H1 (cell line): ENCODE results near the gene LIPJ. TPM values are rescaled to one million over a fixed set of nuclear protein-coding genes. Genes with fewer than 3 reads are reported as not detected.

Experiments used
- CTCF ChIA-PET: fragments of 300-600 bp; sonication (Branson Sonifier 250); formaldehyde crosslinking; loops from one replicate; lab custom pipeline; 2021; ENCODE audit not compliant: partially characterized antibody; lab: Charles Lee
- POLR2A ChIA-PET: fragments of 300-600 bp; sonication (Branson Sonifier 250); formaldehyde crosslinking; loops from one replicate; lab custom pipeline; 2021; ENCODE audit warnings: inconsistent platforms; ENCODE audit not compliant: partially characterized antibody; lab: Charles Lee
- DNase-seq, 2 experiments: peaks; one replicate each; pipeline versions ENCODE4 v3.0.0 to v3.0.0-alpha.2; 2010 to 2022; ENCODE audit warnings: low spot score in 2 of 2, low read depth in 1 of 2, mixed read lengths in 1 of 2
- FAIRE-seq: peaks from 2 replicates; lab custom pipeline; 2011; peaks lifted over from hg19 to GRCh38; lab: Jason Lieb, UNC
- H2AFZ ChIP-seq: 2 replicates; pipeline ENCODE4 v1.8.1; 2012; ENCODE audit warnings: low read length, inconsistent platforms
- H2AK5ac ChIP-seq: 2 replicates; pipeline ENCODE4 v1.6.1; 2013; ENCODE audit warnings: low read depth, low read length
- H2BK120ac ChIP-seq: replicated peaks from 2 replicates; pipeline ENCODE3; 2013; ENCODE audit warnings: low read depth, low read length, inconsistent platforms
- H2BK12ac ChIP-seq: 2 replicates; pipeline ENCODE4 v1.6.1; 2013; ENCODE audit warnings: low read depth, low read length
- H2BK15ac ChIP-seq: 2 replicates; pipeline ENCODE4 v1.6.1; 2013; ENCODE audit warnings: low read length
- H2BK20ac ChIP-seq: 2 replicates; pipeline ENCODE4 v1.6.1; 2013; ENCODE audit warnings: low read length
- H2BK5ac ChIP-seq: 2 replicates; pipeline ENCODE4 v1.6.1; 2013; ENCODE audit warnings: low read depth, low read length
- H3K14ac ChIP-seq: 2 replicates; pipeline ENCODE4 v1.6.1; 2013; ENCODE audit warnings: inconsistent platforms; ENCODE audit not compliant: insufficient read length
- H3K18ac ChIP-seq: 2 replicates; pipeline ENCODE4 v1.6.1; 2013; ENCODE audit warnings: low read length; ENCODE audit errors: extremely low read depth
- H3K23ac ChIP-seq: 2 replicates; pipeline ENCODE4 v1.6.1; 2013; ENCODE audit warnings: inconsistent platforms; ENCODE audit not compliant: insufficient read length
- H3K23me2 ChIP-seq: 2 replicates; pipeline ENCODE4 v1.6.1; 2013; ENCODE audit warnings: low read depth, low read length
- H3K27ac ChIP-seq: 2 replicates; pipeline ENCODE4 v1.6.1; 2011; ENCODE audit warnings: low read depth, low read length, inconsistent platforms
- H3K27me3 ChIP-seq, 4 experiments: replicated peaks in 1 of 4; 1 replicate in 1 of 4; 2 replicates in 3 of 4; pipeline versions ENCODE4 v1.6.1 to v1.8.1; 2011 to 2013; ENCODE audit warnings: low read length in 3 of 4, mild to moderate bottlenecking in 3 of 4, inconsistent platforms in 2 of 4, mixed read lengths in 2 of 4, moderate library complexity in 1 of 4; ENCODE audit not compliant: control insufficient read depth in 3 of 4, insufficient read depth in 3 of 4; ENCODE audit errors: extremely low read depth in 1 of 4
- H3K36me3 ChIP-seq, 4 experiments: 2 replicates each; pipeline versions ENCODE4 v1.6.1 to v1.8.1; 2011 to 2013; ENCODE audit warnings: mild to moderate bottlenecking in 4 of 4, low read length in 3 of 4, moderate library complexity in 2 of 4, control low read depth in 1 of 4, inconsistent platforms in 1 of 4; ENCODE audit not compliant: insufficient read depth in 4 of 4, control insufficient read depth in 2 of 4
- H3K4ac ChIP-seq: replicated peaks from 2 replicates; pipeline ENCODE3; 2013; ENCODE audit warnings: low read length, low read depth, mixed read lengths, inconsistent platforms; ENCODE audit not compliant: insufficient read length
- H3K4me1 ChIP-seq, 4 experiments: replicated peaks in 1 of 4; 1 replicate in 1 of 4; 2 replicates in 3 of 4; pipeline versions ENCODE4 v1.6.1 to v1.8.1; 2011 to 2013; ENCODE audit warnings: low read length in 3 of 4, inconsistent platforms in 2 of 4, mixed read lengths in 1 of 4; ENCODE audit not compliant: insufficient read depth in 4 of 4, control insufficient read depth in 3 of 4
- H3K4me2 ChIP-seq, 2 experiments: 2 replicates each; pipeline versions ENCODE4 v1.6.1 to v1.8.1; 2011 to 2013; ENCODE audit warnings: low read depth in 2 of 2, low read length in 2 of 2, control low read depth in 1 of 2, inconsistent platforms in 1 of 2, mild to moderate bottlenecking in 1 of 2; ENCODE audit not compliant: insufficient read depth in 1 of 2
- H3K4me3 ChIP-seq, 4 experiments: fragments of 200-600, 300-600 bp in 1 of 4; sonication (generic), shearing (Covaris generic), sonication (Bioruptor Twin) in 1 of 4; 2 replicates each; pipeline versions ENCODE4 v1.5.1 to v1.8.1; 2011 to 2016; ENCODE audit warnings: low read length in 4 of 4, low read depth in 3 of 4, control low read depth in 2 of 4, inconsistent platforms in 2 of 4, mild to moderate bottlenecking in 2 of 4, mixed read lengths in 1 of 4, moderate library complexity in 1 of 4; ENCODE audit not compliant: insufficient read depth in 2 of 4; ENCODE audit errors: extremely low read depth in 1 of 4
- H3K56ac ChIP-seq: replicated peaks from 2 replicates; pipeline ENCODE3; 2013; ENCODE audit warnings: low read depth, mild to moderate bottlenecking, mixed read lengths, low read length, inconsistent platforms; ENCODE audit not compliant: insufficient read length
- H3K79me1 ChIP-seq: 2 replicates; pipeline ENCODE4 v1.6.1; 2013; ENCODE audit warnings: low read depth, low read length, control low read depth
- H3K79me2 ChIP-seq, 2 experiments: 2 replicates each; pipeline versions ENCODE4 v1.6.1 to v1.8.1; 2012 to 2013; ENCODE audit warnings: low read length in 2 of 2, mild to moderate bottlenecking in 2 of 2, inconsistent platforms in 1 of 2; ENCODE audit not compliant: insufficient read depth in 2 of 2, control insufficient read depth in 1 of 2
- H3K9ac ChIP-seq, 4 experiments: replicated peaks in 1 of 4; 1 replicate in 1 of 4; 2 replicates in 3 of 4; pipeline versions ENCODE4 v1.6.1 to v1.8.1; 2011 to 2013; ENCODE audit warnings: low read depth in 3 of 4, low read length in 3 of 4, control low read depth in 2 of 4, mild to moderate bottlenecking in 2 of 4, moderate library complexity in 2 of 4, inconsistent platforms in 1 of 4; ENCODE audit errors: extremely low read depth in 1 of 4
- H3K9me3 ChIP-seq, 2 experiments: 2 replicates each; pipeline versions ENCODE4 v1.6.1 to v1.8.1; 2012 to 2013; ENCODE audit warnings: mild to moderate bottlenecking in 2 of 2, moderate library complexity in 2 of 2, control low read depth in 1 of 2, inconsistent platforms in 1 of 2, low read depth in 1 of 2, low read length in 1 of 2, mixed read lengths in 1 of 2; ENCODE audit not compliant: insufficient read depth in 2 of 2
- H4K20me1 ChIP-seq, 2 experiments: replicated peaks in 1 of 2; 2 replicates each; pipeline versions ENCODE3 to v1.8.1; 2011 to 2013; ENCODE audit warnings: inconsistent platforms in 2 of 2, low read length in 2 of 2, mild to moderate bottlenecking in 1 of 2; ENCODE audit not compliant: insufficient read depth in 2 of 2, control insufficient read depth in 1 of 2
- H4K5ac ChIP-seq: 2 replicates; pipeline ENCODE4 v1.6.1; 2013; ENCODE audit warnings: low read length, low read depth, mixed read lengths, inconsistent platforms; ENCODE audit not compliant: insufficient read length
- H4K8ac ChIP-seq: 2 replicates; pipeline ENCODE4 v1.8.0; 2013; ENCODE audit warnings: mild to moderate bottlenecking, moderate library complexity, low read length, inconsistent platforms; ENCODE audit not compliant: insufficient read depth; ENCODE audit errors: extremely low read depth
- H4K91ac ChIP-seq: replicated peaks from 2 replicates; pipeline ENCODE3; 2013; ENCODE audit warnings: low read length, mixed read lengths, inconsistent platforms; ENCODE audit not compliant: insufficient read length
- CTBP2 ChIP-seq: IDR thresholded peaks from 2 replicates; pipeline ENCODE4 v1.7.0; 2011; ENCODE audit warnings: borderline replicate concordance, mild to moderate bottlenecking, moderate library complexity, mixed read lengths, low read length; ENCODE audit not compliant: insufficient read depth, insufficient read length
- GTF2F1 ChIP-seq: IDR thresholded peaks from 2 replicates; pipeline ENCODE4 v1.6.1; 2012; ENCODE audit warnings: low read depth, low read length, improper control_type of control experiment, borderline replicate concordance
- POLR2AphosphoS5 ChIP-seq: IDR thresholded peaks from 2 replicates; pipeline ENCODE4 v1.6.1; 2011; ENCODE audit warnings: low read depth, low read length
- RAD21 ChIP-seq, 2 experiments: IDR thresholded peaks in 1 of 2; conservative IDR thresholded peaks in 1 of 2; 2 replicates each; pipeline ENCODE4 v1.6.1; 2011; ENCODE audit warnings: low read depth in 2 of 2, low read length in 2 of 2, improper control_type of control experiment in 1 of 2, inconsistent platforms in 1 of 2, mild to moderate bottlenecking in 1 of 2, moderate library complexity in 1 of 2
- RNF2 ChIP-seq: fragments of 200-900, 300-1000 bp; sonication (generic); IDR thresholded peaks from 2 replicates; pipeline ENCODE4 v1.7.1; 2016; ENCODE audit warnings: borderline replicate concordance, low read depth, mild to moderate bottlenecking, antibody characterized with exemption, low read length; ENCODE audit not compliant: poor library complexity, severe bottlenecking; ENCODE audit errors: missing control alignments
- WGBS, 2 experiments: shearing (Covaris generic) in 1 of 2; methylation state at CpG; one replicate each; pipeline versions ENCODE4 v1.1.6 to v1.1.7; 2013 to 2015; ENCODE audit warnings: low lambda C conversion rate in 2 of 2, mixed read lengths in 2 of 2, inconsistent platforms in 1 of 2, low coverage in 1 of 2, missing lambda C conversion rate in 1 of 2; ENCODE audit not compliant: insufficient replicate concordance in 2 of 2, insufficient coverage in 1 of 2, insufficient read length in 1 of 2; ENCODE audit errors: extremely low coverage in 1 of 2, missing lambda C conversion rate in 1 of 2; 5-methylcytosine and 5-hydroxymethylcytosine counted together
- polyA plus RNA-seq, 7 experiments: library from polyadenylated mRNA; depleted of rRNA in 3 of 7; stranded (reverse) in 5 of 7; unstranded in 2 of 7; fragments of >200 nt in 5 of 7; fragments of 200-250 nt in 2 of 7; gene quantifications; 1 replicate in 5 of 7; 2 replicates in 1 of 7; 4 replicates in 1 of 7; pipeline versions ENCODE4 v1.2.1 to v1.2.3, GENCODE V29; 2011 to 2013; ENCODE audit warnings: missing spikeins in 2 of 7, mixed read lengths in 2 of 7
- total RNA-seq: library from RNA; stranded (reverse); fragmentation: NEBNext Ultra II Directional; extraction: Animal tissue kit (Norgen Biotek cat#: 25700); gene quantifications from 2 replicates; pipeline ENCODE4 v1.2.1, GENCODE V29; 2021
- TF ChIP-seq, protein P1 (sequence below): IDR thresholded peaks from 2 replicates; pipeline ENCODE4 v1.6.1; 2012; ENCODE audit warnings: low read length, inconsistent platforms

Gene LIPJ
- total and polyA plus RNA-seq, 2 of the 8 experiments (the other 6 are each of a cell fraction or from before 2014, with no cell fraction given), result not detected

GRCh38 chr10:88557256-88557655 is 29.3 kb upstream of the LIPJ start:
- TF ChIP-seq CTBP2, result no peak
- no peak for TF ChIP-seq POLR2AphosphoS5
- no peak for TF ChIP-seq RAD21 (IDR thresholded peaks at IDR 0.05 in 1 of 2, conservative IDR thresholded peaks at IDR 0.05 in 1 of 2; ENCODE audit: low read depth in 2 of 2, low read length in 2 of 2)
- TF ChIP-seq, protein P1, sequence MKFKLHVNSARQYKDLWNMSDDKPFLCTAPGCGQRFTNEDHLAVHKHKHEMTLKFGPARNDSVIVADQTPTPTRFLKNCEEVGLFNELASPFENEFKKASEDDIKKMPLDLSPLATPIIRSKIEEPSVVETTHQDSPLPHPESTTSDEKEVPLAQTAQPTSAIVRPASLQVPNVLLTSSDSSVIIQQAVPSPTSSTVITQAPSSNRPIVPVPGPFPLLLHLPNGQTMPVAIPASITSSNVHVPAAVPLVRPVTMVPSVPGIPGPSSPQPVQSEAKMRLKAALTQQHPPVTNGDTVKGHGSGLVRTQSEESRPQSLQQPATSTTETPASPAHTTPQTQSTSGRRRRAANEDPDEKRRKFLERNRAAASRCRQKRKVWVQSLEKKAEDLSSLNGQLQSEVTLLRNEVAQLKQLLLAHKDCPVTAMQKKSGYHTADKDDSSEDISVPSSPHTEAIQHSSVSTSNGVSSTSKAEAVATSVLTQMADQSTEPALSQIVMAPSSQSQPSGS, result no peak
- no peak for TF ChIP-seq GTF2F1
- no peak for TF ChIP-seq RNF2
- H3K14ac ChIP-seq, result no peak overlapping the region
- H3K23me2 ChIP-seq, result no peaks in the 10 kb centered on the region
- no peaks in the 10 kb centered on the region; a peak in 1 of 7 replicates for H3K4me1 ChIP-seq
- H2BK15ac ChIP-seq, result no peak overlapping the region
- H4K20me1 ChIP-seq, result no peaks in the 10 kb centered on the region
- H2AFZ ChIP-seq, result no peak overlapping the region
- ChIA-PET CTCF (no interaction called here), POLR2A (no interaction called here)
- no peak overlapping the region for H4K8ac ChIP-seq
- no peak for DNase-seq
- H3K23ac ChIP-seq, result no peak overlapping the region
- no peak overlapping the region for H3K18ac ChIP-seq
- no peaks in the 10 kb centered on the region for H3K27me3 ChIP-seq
- H3K4me2 ChIP-seq, result no peak overlapping the region
- H2BK20ac ChIP-seq, result no peak overlapping the region
- H3K4ac ChIP-seq, result no peak overlapping the region
- no peak overlapping the region for H2BK5ac ChIP-seq
- no peaks in the 10 kb centered on the region for H3K36me3 ChIP-seq
- no peak overlapping the region for H2BK120ac ChIP-seq
- H3K4me3 ChIP-seq, result no peak overlapping the region
- no peaks in the 10 kb centered on the region for H3K9me3 ChIP-seq
- H3K79me2 ChIP-seq, result no peaks in the 10 kb centered on the region
- WGBS, 2 experiments, result 97% methylated on average over 1 of the region's 1 CpG; no CpG with 5 or more reads in 1 of the 2 experiments
- no peak overlapping the region for H2BK12ac ChIP-seq
- H3K27ac ChIP-seq, result no peak overlapping the region
- H2AK5ac ChIP-seq, result no peak overlapping the region
- no peak for FAIRE-seq
- H4K5ac ChIP-seq, result no peak overlapping the region
- no peak overlapping the region for H3K56ac ChIP-seq
- no peaks in the 10 kb centered on the region for H3K79me1 ChIP-seq
- no peak overlapping the region for H4K91ac ChIP-seq
- H3K9ac ChIP-seq, result no peak overlapping the region
